Spleen (tissue), 11 donors: ENCODE results near the gene ITSN1. TPM values are rescaled to one million over a fixed set of nuclear protein-coding genes. Genes with fewer than 3 reads are reported as not detected.

Experiments
- DNase-seq: peaks from one replicate; pipeline ENCODE4 v3.0.0-alpha.2; 2020
- H3K27ac ChIP-seq, 8 donors: fragments of 200-600 bp; sonication (generic) in 7 of 8; 1 replicate in 4 of 8; 2 replicates in 4 of 8; pipeline versions ENCODE4 v1.5.0 to v1.8.0; 2016 to 2021; ENCODE audit warnings: inconsistent platforms in 4 of 8, mild to moderate bottlenecking in 4 of 8, moderate library complexity in 1 of 8
- H3K27me3 ChIP-seq, 7 donors: fragments of 200-600 bp; sonication (generic) in 6 of 7; replicated peaks in 1 of 7; 1 replicate in 4 of 7; 2 replicates in 3 of 7; pipeline versions ENCODE4 v1.5.0 to v1.8.0; 2016 to 2021; ENCODE audit warnings: inconsistent platforms in 3 of 7, mild to moderate bottlenecking in 1 of 7
- H3K36me3 ChIP-seq, 6 donors: fragments of 200-600 bp; sonication (generic) in 5 of 6; 1 replicate in 4 of 6; 2 replicates in 2 of 6; pipeline versions ENCODE4 v1.5.0 to v1.8.0; 2016 to 2021; ENCODE audit warnings: inconsistent platforms in 2 of 6
- H3K4me1 ChIP-seq, 6 donors: fragments of 200-600 bp; sonication (generic) in 5 of 6; 1 replicate in 3 of 6; 2 replicates in 3 of 6; pipeline versions ENCODE4 v1.5.0 to v1.8.0; 2016 to 2021; ENCODE audit warnings: inconsistent platforms in 3 of 6
- H3K4me3 ChIP-seq, 8 donors: fragments of 200-600 bp; sonication (generic) in 7 of 8; 1 replicate in 4 of 8; 2 replicates in 4 of 8; pipeline versions ENCODE4 v1.5.0 to v1.8.0; 2016 to 2021; ENCODE audit warnings: inconsistent platforms in 4 of 8, mild to moderate bottlenecking in 4 of 8, moderate library complexity in 2 of 8
- H3K9me3 ChIP-seq, 8 donors: fragments of 200-600 bp; sonication (generic) in 7 of 8; 1 replicate in 4 of 8; 2 replicates in 4 of 8; pipeline versions ENCODE4 v1.5.0 to v1.8.0; 2016 to 2021; ENCODE audit warnings: inconsistent platforms in 4 of 8
- CTCF ChIP-seq, 11 experiments: fragments of 200-600 bp in 7 of 11; fragments of 450-650 bp in 4 of 11; sonication (generic) in 4 of 11; IDR thresholded peaks in 8 of 11; conservative IDR thresholded peaks in 3 of 11; 1 replicate in 7 of 11; 2 replicates in 4 of 11; pipeline versions ENCODE4 v1.4.0 to v1.8.0; 2016 to 2021; ENCODE audit warnings: antibody characterized with exemption in 11 of 11, inconsistent platforms in 4 of 11, mild to moderate bottlenecking in 1 of 11
- POLR2A ChIP-seq, 3 donors: fragments of 450-650 bp; IDR thresholded peaks; one replicate each; pipeline ENCODE4 v1.5.1; 2017; ENCODE audit warnings: antibody characterized with exemption in 3 of 3, mild to moderate bottlenecking in 1 of 3
- POLR2AphosphoS5 ChIP-seq, 3 donors: sonication (generic); formaldehyde crosslinking; IDR thresholded peaks; one replicate each; pipeline ENCODE4 v1.5.1; 2017; ENCODE audit warnings: antibody characterized with exemption in 3 of 3
- WGBS, 5 donors: extraction: QIAGEN DNeasy Blood & Tissue Kit in 3 of 5; methylation state at CpG; one replicate each; pipeline versions ENCODE4 v1.1.5 to v1.1.7; 2013 to 2018; 5-methylcytosine and 5-hydroxymethylcytosine counted together
- intact Hi-C: fragments of 100-400 bp; cut with DNase I; formaldehyde crosslinking; loops from one replicate; pipeline ENCODE4 v1.15.0; 2023; ENCODE audit warnings: low total_unique reads
- polyA plus RNA-seq, 3 donors: library from polyadenylated mRNA; stranded (reverse); fragments of 200-250 nt; gene quantifications; one replicate each; pipeline ENCODE4 v1.2.1, GENCODE V29; 2013
- total RNA-seq, 7 donors: library from RNA; depleted of rRNA in 3 of 7; stranded (reverse); fragments of >200 nt in 3 of 7; fragmentation: NEBNext Ultra II Directional in 4 of 7; extraction: Animal tissue kit (Norgen Biotek cat#: 25700) in 4 of 7; gene quantifications; one replicate each; pipeline versions ENCODE4 v1.1.0 to v1.2.1, GENCODE V29; 2016 to 2021
- donor health status: healthy with polysubstance abuse.
- donor health status: DM: no; HTN: no; CAD: no; lungs with moderate emphysema.
- donor health status: DM: no; HTN: no; CAD: no.
- donor health status: Bipolar disorder and iron deficiency.
- donor health status: healthy.
- donor health status: DM: no; HTN: no; CAD: no.
- donor health status: DM: yes; HTN: yes; CAD: no.

ITSN1 gene
- total and polyA plus RNA-seq, 10 donors, result 4.1 to 89.0 (median 42.6) TPM

GRCh38 chr21:33834801-33835500 lies 192.7 kb downstream of the ITSN1 start:
- Histone ChIP-seq H3K27ac (peak overlapping the region in 1 of 8 donors; percentile 3), H3K27me3 (no peaks in the 10 kb centered on the region), H3K36me3 (peaks cover 0 to 92% (median 3%) of the 10 kb centered on the region in 6 donors), H3K4me3 (no peak overlapping the region), H3K4me1 (no peaks in the 10 kb centered on the region), H3K9me3 (no peaks in the 10 kb centered on the region)
- TF ChIP-seq POLR2AphosphoS5 (IDR thresholded peaks at IDR 0.05), result no peak
- no peak for TF ChIP-seq CTCF (IDR thresholded peaks at IDR 0.05 in 8 of 11, conservative IDR thresholded peaks at IDR 0.05 in 3 of 11)
- 88 to 97% (median 93%) methylated on average over 5 of the region's 5 CpGs for whole genome bisulfite sequencing, 5 donors
- intact Hi-C loops, result no loop called here
- DNase-seq, result no peak

DNA sequence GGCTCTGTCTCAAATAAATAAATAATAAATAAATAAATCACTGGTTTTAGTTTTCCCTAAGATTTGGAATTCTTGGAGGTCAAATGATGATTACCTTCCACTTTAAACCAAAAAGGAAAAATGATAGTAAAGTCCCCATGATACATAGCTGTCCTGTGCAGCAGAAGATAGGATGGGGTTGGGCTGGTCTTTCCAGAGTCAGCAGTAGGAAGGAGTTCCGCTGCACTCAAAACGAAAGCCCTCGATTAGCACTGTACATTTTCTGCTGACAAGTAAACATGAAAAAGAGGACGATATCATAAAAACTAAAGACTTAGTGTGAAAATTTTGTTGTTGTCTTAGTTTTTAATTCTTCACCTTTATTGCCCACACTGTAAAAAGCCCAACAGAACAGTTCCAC lies 193.6 kb downstream of the ITSN1 start:
- Histone ChIP-seq H3K27me3 (no peaks in the 10 kb centered on the region), H3K27ac (peak overlapping the region in 1 of 8 donors; percentile 13), H3K9me3 (no peaks in the 10 kb centered on the region), H3K4me3 (no peak overlapping the region), H3K36me3 (peaks cover 0 to 82% (median 3%) of the 10 kb centered on the region in 6 donors), H3K4me1 (no peaks in the 10 kb centered on the region)
- intact Hi-C loops, result no loop called here
- WGBS, 5 donors, result 75 to 93% (median 86%) methylated on average over 4 of the region's 4 CpGs
- TF ChIP-seq POLR2AphosphoS5 (IDR thresholded peaks at IDR 0.05) (no peak), POLR2A (IDR thresholded peaks at IDR 0.05) (no peak), CTCF (IDR thresholded peaks at IDR 0.05 in 8 of 11, conservative IDR thresholded peaks at IDR 0.05 in 3 of 11) (no peak)
- no peak for DNase-seq

- TF ChIP-seq POLR2A (IDR thresholded peaks at IDR 0.05) (no peak), POLR2AphosphoS5 (IDR thresholded peaks at IDR 0.05) (peak; percentile 16 to 42 (median 39))
- H3K4me3 ChIP-seq, result no peak overlapping the region
- no peaks in the 10 kb centered on the region for H3K4me1 ChIP-seq
- H3K27me3 ChIP-seq, result no peaks in the 10 kb centered on the region
- peaks cover 0 to 77% (median 3%) of the 10 kb centered on the region in 6 donors for H3K36me3 ChIP-seq
- DNase-seq, result no peak
- intact Hi-C loops, result no loop called here
- H3K27ac ChIP-seq, result peak overlapping the region in 1 of 8 donors; percentile 13
- H3K9me3 ChIP-seq, result no peaks in the 10 kb centered on the region
- 83 to 94% (median 94%) methylated on average over 11 of the region's 11 CpGs for WGBS, 5 donors
These were observed 194.1 kb downstream of the ITSN1 start for GRCh38 chr21:33836408-33836807.

DNA sequence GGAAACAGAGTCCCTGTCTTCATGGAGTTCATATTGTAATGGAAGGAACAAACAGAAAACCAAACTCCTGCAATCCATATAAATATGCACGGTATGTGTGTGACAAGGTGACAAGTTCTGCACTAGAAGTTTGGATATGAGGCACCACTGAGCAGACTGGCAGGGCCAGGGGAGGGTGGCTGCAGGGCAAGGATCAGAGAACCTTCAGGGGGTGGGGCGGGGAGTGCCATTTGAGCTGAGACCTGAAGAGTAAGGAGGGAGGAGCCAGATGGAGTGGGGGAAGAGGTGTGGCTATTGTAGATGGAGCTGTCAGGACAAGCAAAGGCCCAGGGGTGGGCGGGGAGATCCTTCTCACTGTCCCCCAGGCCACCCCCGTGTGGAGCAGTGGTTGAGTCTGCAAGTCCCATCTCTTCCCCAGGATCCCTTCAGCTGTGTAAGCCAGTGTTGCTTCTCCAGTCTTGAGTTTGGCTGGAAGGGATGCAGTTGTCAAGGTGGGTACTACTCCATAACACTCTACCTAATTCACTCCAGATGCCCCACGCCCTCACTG lies 196.9 kb downstream of the ITSN1 start:
- TF ChIP-seq POLR2AphosphoS5 (IDR thresholded peaks at IDR 0.05), result no peak
- WGBS, 5 donors, result 82 to 97% (median 88%) methylated on average over 5 of the region's 5 CpGs
- peaks cover 0 to 55% (median 2%) of the 10 kb centered on the region in 6 donors for H3K36me3 ChIP-seq
- H3K27ac ChIP-seq, result no peak overlapping the region
- H3K27me3 ChIP-seq, result no peaks in the 10 kb centered on the region
- no peaks in the 10 kb centered on the region for H3K9me3 ChIP-seq
- intact Hi-C loops, result no loop called here
- DNase-seq, result peak; percentile 44
- peaks cover 0 to 21% (median 4%) of the 10 kb centered on the region in 6 donors for H3K4me1 ChIP-seq
- H3K4me3 ChIP-seq, result no peak overlapping the region

DNA sequence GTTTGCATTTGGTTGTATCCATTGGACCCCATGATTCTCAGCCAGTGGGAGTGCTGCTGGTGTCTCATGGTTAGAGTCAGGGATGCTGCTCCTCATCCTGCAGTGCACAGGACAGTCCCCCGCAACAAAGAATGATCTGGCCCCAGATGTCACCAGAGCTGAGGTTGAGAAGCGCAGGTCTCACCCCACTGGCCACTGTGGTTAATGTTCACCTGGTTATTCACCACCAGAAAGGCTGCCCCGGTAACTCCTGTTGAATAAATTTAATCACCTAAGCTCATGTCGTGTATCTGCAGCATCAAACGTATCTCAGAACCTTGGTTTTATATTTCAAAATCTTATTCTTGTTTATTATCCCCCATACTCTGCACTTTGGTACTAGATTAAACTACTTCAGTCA lies 197.5 kb downstream of the ITSN1 start:
- TF ChIP-seq POLR2A (IDR thresholded peaks at IDR 0.05) (no peak), POLR2AphosphoS5 (IDR thresholded peaks at IDR 0.05) (no peak), CTCF (IDR thresholded peaks at IDR 0.05 in 8 of 11, conservative IDR thresholded peaks at IDR 0.05 in 3 of 11) (no peak)
- Histone ChIP-seq H3K4me1 (peaks cover 0 to 21% (median 4%) of the 10 kb centered on the region in 6 donors), H3K27me3 (no peaks in the 10 kb centered on the region), H3K4me3 (no peak overlapping the region), H3K27ac (no peak overlapping the region), H3K36me3 (peaks cover 0 to 50% (median 2%) of the 10 kb centered on the region in 6 donors), H3K9me3 (no peaks in the 10 kb centered on the region)
- no peak for DNase-seq
- whole genome bisulfite sequencing, 5 donors, result 87 to 93% (median 92%) methylated on average over 5 of the region's 5 CpGs
- intact Hi-C loops, result no loop called here
